Measurements from ENCODE around the gene STK10. TPM values are rescaled to one million over a fixed set of nuclear protein-coding genes. Genes with fewer than 3 reads are reported as not detected.

The STK10 gene
- total RNA-seq, 2 donors from 2014 or later: 14.3 to 17.9 TPM

GRCh38 chr5:172146748-172147092 lies 41.3 kb downstream of the STK10 start:
- no peak for DNase-seq
- no peaks in the 10 kb centered on the region for H3K27me3 Mint-ChIP-seq (ENCODE audit: insufficient read depth)
- peak overlapping the region; percentile 53 for H3K27ac Mint-ChIP-seq
- peaks cover 3% of the 10 kb centered on the region for H3K36me3 Mint-ChIP-seq (ENCODE audit: low read depth)
- no peak for TF ChIP-seq CTCF (conservative IDR thresholded peaks at IDR 0.05)
- 90 to 94% methylated on average over 6 to 9 of the region's 9 CpGs for WGBS, 2 experiments (ENCODE audit: insufficient coverage in 1 of 2, insufficient read length in 1 of 2)
- H3K4me1 Mint-ChIP-seq: peaks cover 35% of the 10 kb centered on the region
- H3K9me3 ChIP-seq (ENCODE audit: control insufficient read depth, low read length): no peaks in the 10 kb centered on the region
- no peaks in the 10 kb centered on the region for H3K36me3 ChIP-seq (ENCODE audit: control insufficient read depth, insufficient read depth, low read length)
- H3K27me3 ChIP-seq (ENCODE audit: control insufficient read depth, insufficient read depth, low read length, poor library complexity, severe bottlenecking): no peaks in the 10 kb centered on the region
- no peak overlapping the region for H3K4me3 Mint-ChIP-seq
- no peak overlapping the region for H3K4me3 ChIP-seq (ENCODE audit: low read length)
- H3K27ac ChIP-seq (ENCODE audit: low read depth, low read length): no peak overlapping the region
- no peak overlapping the region for H3K9ac ChIP-seq (ENCODE audit: extremely low read depth, low read length, poor library complexity, severe bottlenecking)
- H3K9me3 Mint-ChIP-seq: no peaks in the 10 kb centered on the region
- peaks cover 10% of the 10 kb centered on the region for H3K4me1 ChIP-seq (ENCODE audit: control insufficient read depth, insufficient read depth, low read length)

- H3K4me3 Mint-ChIP-seq: no peak overlapping the region
- no peaks in the 10 kb centered on the region for H3K27me3 ChIP-seq (ENCODE audit: control insufficient read depth, insufficient read depth, low read length, poor library complexity, severe bottlenecking)
- WGBS, 2 experiments (ENCODE audit: insufficient coverage in 1 of 2, insufficient read length in 1 of 2): 85 to 93% methylated on average over 6 to 21 of the region's 21 CpGs
- no peak overlapping the region for H3K4me3 ChIP-seq (ENCODE audit: low read length)
- H3K9ac ChIP-seq (ENCODE audit: extremely low read depth, low read length, poor library complexity, severe bottlenecking): no peak overlapping the region
- H3K9me3 ChIP-seq (ENCODE audit: control insufficient read depth, low read length): no peaks in the 10 kb centered on the region
- peaks cover 3% of the 10 kb centered on the region for H3K36me3 Mint-ChIP-seq (ENCODE audit: low read depth)
- peaks cover 10% of the 10 kb centered on the region for H3K4me1 ChIP-seq (ENCODE audit: control insufficient read depth, insufficient read depth, low read length)
- H3K4me1 Mint-ChIP-seq: peaks cover 37% of the 10 kb centered on the region
- peak; percentile 51 for DNase-seq
- TF ChIP-seq CTCF (conservative IDR thresholded peaks at IDR 0.05): no peak
- no peaks in the 10 kb centered on the region for H3K9me3 Mint-ChIP-seq
- H3K27ac ChIP-seq (ENCODE audit: low read depth, low read length): no peak overlapping the region
- H3K36me3 ChIP-seq (ENCODE audit: control insufficient read depth, insufficient read depth, low read length): no peaks in the 10 kb centered on the region
- peak overlapping the region; percentile 50 for H3K27ac Mint-ChIP-seq
- H3K27me3 Mint-ChIP-seq (ENCODE audit: insufficient read depth): no peaks in the 10 kb centered on the region
Measured at GRCh38 chr5:172145870-172146747, 41.9 kb downstream of the STK10 start.

DNA sequence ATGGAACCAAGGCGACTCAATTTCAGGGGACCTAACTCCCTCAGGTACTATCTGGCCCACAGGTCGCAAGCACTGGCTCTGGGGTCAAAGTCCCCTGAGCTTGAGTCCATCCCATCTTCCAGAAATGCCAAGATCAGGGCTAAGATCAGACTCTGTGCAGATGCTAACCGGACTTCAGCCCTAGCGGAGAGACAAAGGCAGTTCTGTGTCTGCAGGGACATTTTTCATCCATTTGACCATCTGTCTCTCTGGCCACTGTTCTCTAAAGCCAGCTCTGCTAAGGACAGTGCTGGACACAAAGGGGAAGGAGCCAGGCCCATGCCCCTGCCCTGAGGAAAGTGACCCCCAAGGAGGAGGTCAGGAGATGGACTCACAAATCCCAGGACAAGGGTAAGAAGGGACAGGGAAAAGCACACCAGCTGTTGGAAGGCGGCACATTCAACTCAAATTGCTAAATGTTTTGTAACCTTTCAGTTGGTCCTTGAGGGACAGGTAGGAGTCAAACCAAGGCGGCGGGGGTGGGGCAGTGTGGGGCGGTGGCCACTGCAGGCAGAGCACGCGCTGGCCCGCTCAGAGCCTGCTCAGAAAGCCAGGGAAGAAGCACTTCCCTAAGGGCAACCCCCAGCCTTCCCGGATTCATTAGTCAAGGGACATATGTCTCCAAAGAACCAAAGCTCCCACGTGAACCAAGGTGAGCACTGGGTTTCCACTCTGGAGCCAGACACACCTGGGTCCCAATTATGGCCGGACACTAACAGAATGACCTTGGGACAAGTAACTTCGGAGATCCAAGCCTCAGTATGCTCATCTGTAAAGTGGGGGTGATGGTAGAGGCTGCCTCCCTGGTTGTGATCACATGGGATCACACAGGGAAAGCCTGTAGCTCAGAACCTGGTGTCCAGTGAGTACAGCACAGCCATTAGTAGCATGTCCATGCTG lies 42.8 kb downstream of the STK10 start:
- Histone ChIP-seq H3K27me3 (ENCODE audit: control insufficient read depth, insufficient read depth, low read length, poor library complexity, severe bottlenecking) (no peaks in the 10 kb centered on the region), H3K36me3 (ENCODE audit: control insufficient read depth, insufficient read depth, low read length) (no peaks in the 10 kb centered on the region), H3K4me3 (ENCODE audit: low read length) (no peak overlapping the region), H3K9ac (ENCODE audit: extremely low read depth, low read length, poor library complexity, severe bottlenecking) (no peak overlapping the region), H3K27ac (ENCODE audit: low read depth, low read length) (peak overlapping the region; percentile 72), H3K9me3 (ENCODE audit: control insufficient read depth, low read length) (no peaks in the 10 kb centered on the region), H3K4me1 (ENCODE audit: control insufficient read depth, insufficient read depth, low read length) (peaks cover 10% of the 10 kb centered on the region)
- Mint-ChIP-seq H3K4me1 (peaks cover 37% of the 10 kb centered on the region), H3K4me3 (no peak overlapping the region), H3K27me3 (ENCODE audit: insufficient read depth) (no peaks in the 10 kb centered on the region), H3K27ac (peak overlapping the region; percentile 55), H3K36me3 (ENCODE audit: low read depth) (no peaks in the 10 kb centered on the region), H3K9me3 (no peaks in the 10 kb centered on the region)
- peak; percentile 49 for DNase-seq
- WGBS, 2 experiments (ENCODE audit: insufficient coverage in 1 of 2, insufficient read length in 1 of 2): 85 to 93% methylated on average over 12 to 15 of the region's 15 CpGs
- TF ChIP-seq CTCF (conservative IDR thresholded peaks at IDR 0.05): no peak
